GM21717 (cell line): ENCODE measurements around the gene PFN3.

Experiments used
- ATAC-seq: cut with Tn5 transposase; IDR thresholded peaks from one replicate; pipeline ENCODE4 v1.9.1; 2021; ENCODE audit warnings: mild to moderate bottlenecking, moderate library complexity; ENCODE audit not compliant: unreplicated experiment

PFN3 gene

GRCh38 chr5:177438468-177438867, 38.0 kb upstream of the PFN3 start:
- ATAC-seq, result no peak

- ATAC-seq, result no peak
These were observed 37.2 kb upstream of the PFN3 start for GRCh38 chr5:177437623-177438022.

GRCh38 chr5:177435847-177436536, 35.5 kb upstream of the PFN3 start:
- no peak for ATAC-seq

- ATAC-seq, result no peak
These were observed 34.7 kb upstream of the PFN3 start for GRCh38 chr5:177434942-177435738.

- ATAC-seq, result no peak
These were observed 34.0 kb upstream of the PFN3 start for GRCh38 chr5:177434437-177434836.

- no peak for ATAC-seq
These were observed 33.3 kb upstream of the PFN3 start for GRCh38 chr5:177433658-177434217.

- no peak for ATAC-seq
These were observed 32.6 kb upstream of the PFN3 start for GRCh38 chr5:177432839-177433657.

- ATAC-seq, result no peak
These were observed 31.8 kb upstream of the PFN3 start for GRCh38 chr5:177432143-177432838.

GRCh38 chr5:177431317-177432142, 31.1 kb upstream of the PFN3 start:
- ATAC-seq, result peak; percentile 34

GRCh38 chr5:177430972-177431316, 30.5 kb upstream of the PFN3 start:
- no peak for ATAC-seq

GRCh38 chr5:177430140-177430951, 29.9 kb upstream of the PFN3 start:
- no peak for ATAC-seq

- ATAC-seq, result no peak
These were observed 29.0 kb upstream of the PFN3 start for GRCh38 chr5:177429248-177430040.

GRCh38 chr5:177428574-177429217, 28.2 kb upstream of the PFN3 start:
- ATAC-seq, result no peak

- ATAC-seq, result no peak
These were observed 27.6 kb upstream of the PFN3 start for GRCh38 chr5:177427919-177428573.

- no peak for ATAC-seq
These were observed 26.9 kb upstream of the PFN3 start for GRCh38 chr5:177427211-177427822.

GRCh38 chr5:177426566-177427210, 26.2 kb upstream of the PFN3 start, which contains the start of gene GRK6:
Gene GRK6, plus strand, starts transcription at chr5:177426676. Its CDS starts 170 bp downstream, at chr5:177426846.
- peak; percentile 2 for ATAC-seq
